SK-N-SH treated with all-trans-retinoic acid at 6 μM for 48 hours (cell line): Measurements from ENCODE around the gene KRT23.

ENCODE experiments used
- ARNTL ChIP-seq: fragments of 450-650 bp; formaldehyde crosslinking; IDR thresholded peaks from 2 replicates; pipeline ENCODE4 v1.5.0; 2020; ENCODE audit warnings: low read depth, mild to moderate bottlenecking, moderate library complexity, borderline replicate concordance
- BACH2 ChIP-seq: fragments of 250-450 bp; sonication (Bioruptor Pico); IDR thresholded peaks from 2 replicates; pipeline ENCODE4 v1.9.0; 2021; ENCODE audit warnings: mild to moderate bottlenecking, borderline replicate concordance
- GLIS3 ChIP-seq: fragments of 250-450 bp; sonication (Bioruptor Pico); IDR thresholded peaks from 2 replicates; pipeline ENCODE4 v1.5.0; 2020; ENCODE audit warnings: mild to moderate bottlenecking, moderate library complexity
- OSR1 ChIP-seq: fragments of 250-450 bp; sonication (Bioruptor Pico); IDR thresholded peaks from 2 replicates; pipeline ENCODE4 v1.8.0; 2022; ENCODE audit warnings: moderate library complexity, mild to moderate bottlenecking, inconsistent platforms
- SNAI2 ChIP-seq: fragments of 250-450 bp; sonication (Bioruptor Pico); IDR thresholded peaks from 2 replicates; pipeline ENCODE4 v1.5.0; 2020; ENCODE audit warnings: mild to moderate bottlenecking, moderate library complexity
- TCF4 ChIP-seq: fragments of 250-450 bp; sonication (Bioruptor Pico); IDR thresholded peaks from 2 replicates; pipeline ENCODE4 v1.8.0; 2021; ENCODE audit warnings: mild to moderate bottlenecking, moderate library complexity, borderline replicate concordance
- ZC3H10 ChIP-seq: fragments of 250-450 bp; sonication (Bioruptor Pico); IDR thresholded peaks from 2 replicates; pipeline ENCODE4 v1.5.1; 2021; ENCODE audit warnings: mild to moderate bottlenecking, moderate library complexity
- ZFP30 ChIP-seq: fragments of 450-650 bp; formaldehyde crosslinking; IDR thresholded peaks from 2 replicates; pipeline ENCODE4 v1.5.0; 2022; ENCODE audit warnings: mild to moderate bottlenecking, moderate library complexity
- TF ChIP-seq, protein P1 (sequence below): fragments of 250-450 bp; sonication (Bioruptor Pico); IDR thresholded peaks from 2 replicates; pipeline ENCODE4 v1.5.0; 2020; ENCODE audit warnings: mild to moderate bottlenecking, moderate library complexity
- TF ChIP-seq, protein P2 (sequence below): fragments of 250-450 bp; sonication (Bioruptor Pico); IDR thresholded peaks from 2 replicates; pipeline ENCODE4 v1.5.1; 2021; ENCODE audit warnings: mild to moderate bottlenecking, moderate library complexity

DNA sequence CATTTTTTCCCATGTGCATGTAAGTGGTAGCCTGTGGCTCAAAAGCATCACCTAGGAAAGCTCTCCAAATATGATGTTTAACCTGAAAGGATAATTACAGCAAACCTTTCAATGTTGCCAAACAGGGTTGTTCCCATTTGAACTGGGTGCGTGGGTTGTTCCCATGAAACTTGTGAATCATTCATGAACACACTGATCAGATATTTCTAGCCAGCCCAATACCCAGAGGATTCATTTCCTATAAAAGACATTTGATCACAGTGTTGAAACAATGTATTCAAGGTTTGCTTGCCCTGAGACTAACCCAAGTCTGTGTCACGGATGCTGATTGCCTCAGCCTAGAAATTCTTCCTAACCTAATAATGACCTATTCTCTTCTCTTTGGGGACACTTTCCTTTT, 16.4 kb upstream of the KRT23 start:
- no peak for TF ChIP-seq ZFP30 (CRISPR knock-in tag)
- TF ChIP-seq OSR1: no peak
- TF ChIP-seq TCF4 (CRISPR knock-in tag): no peak
- TF ChIP-seq, protein P1, sequence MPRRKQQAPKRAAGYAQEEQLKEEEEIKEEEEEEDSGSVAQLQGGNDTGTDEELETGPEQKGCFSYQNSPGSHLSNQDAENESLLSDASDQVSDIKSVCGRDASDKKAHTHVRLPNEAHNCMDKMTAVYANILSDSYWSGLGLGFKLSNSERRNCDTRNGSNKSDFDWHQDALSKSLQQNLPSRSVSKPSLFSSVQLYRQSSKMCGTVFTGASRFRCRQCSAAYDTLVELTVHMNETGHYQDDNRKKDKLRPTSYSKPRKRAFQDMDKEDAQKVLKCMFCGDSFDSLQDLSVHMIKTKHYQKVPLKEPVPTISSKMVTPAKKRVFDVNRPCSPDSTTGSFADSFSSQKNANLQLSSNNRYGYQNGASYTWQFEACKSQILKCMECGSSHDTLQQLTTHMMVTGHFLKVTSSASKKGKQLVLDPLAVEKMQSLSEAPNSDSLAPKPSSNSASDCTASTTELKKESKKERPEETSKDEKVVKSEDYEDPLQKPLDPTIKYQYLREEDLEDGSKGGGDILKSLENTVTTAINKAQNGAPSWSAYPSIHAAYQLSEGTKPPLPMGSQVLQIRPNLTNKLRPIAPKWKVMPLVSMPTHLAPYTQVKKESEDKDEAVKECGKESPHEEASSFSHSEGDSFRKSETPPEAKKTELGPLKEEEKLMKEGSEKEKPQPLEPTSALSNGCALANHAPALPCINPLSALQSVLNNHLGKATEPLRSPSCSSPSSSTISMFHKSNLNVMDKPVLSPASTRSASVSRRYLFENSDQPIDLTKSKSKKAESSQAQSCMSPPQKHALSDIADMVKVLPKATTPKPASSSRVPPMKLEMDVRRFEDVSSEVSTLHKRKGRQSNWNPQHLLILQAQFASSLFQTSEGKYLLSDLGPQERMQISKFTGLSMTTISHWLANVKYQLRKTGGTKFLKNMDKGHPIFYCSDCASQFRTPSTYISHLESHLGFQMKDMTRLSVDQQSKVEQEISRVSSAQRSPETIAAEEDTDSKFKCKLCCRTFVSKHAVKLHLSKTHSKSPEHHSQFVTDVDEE: no peak
- no peak for TF ChIP-seq SNAI2 (CRISPR knock-in tag)
- no peak for TF ChIP-seq ARNTL
- TF ChIP-seq ZC3H10: no peak
- TF ChIP-seq BACH2: no peak
- TF ChIP-seq, protein P2, sequence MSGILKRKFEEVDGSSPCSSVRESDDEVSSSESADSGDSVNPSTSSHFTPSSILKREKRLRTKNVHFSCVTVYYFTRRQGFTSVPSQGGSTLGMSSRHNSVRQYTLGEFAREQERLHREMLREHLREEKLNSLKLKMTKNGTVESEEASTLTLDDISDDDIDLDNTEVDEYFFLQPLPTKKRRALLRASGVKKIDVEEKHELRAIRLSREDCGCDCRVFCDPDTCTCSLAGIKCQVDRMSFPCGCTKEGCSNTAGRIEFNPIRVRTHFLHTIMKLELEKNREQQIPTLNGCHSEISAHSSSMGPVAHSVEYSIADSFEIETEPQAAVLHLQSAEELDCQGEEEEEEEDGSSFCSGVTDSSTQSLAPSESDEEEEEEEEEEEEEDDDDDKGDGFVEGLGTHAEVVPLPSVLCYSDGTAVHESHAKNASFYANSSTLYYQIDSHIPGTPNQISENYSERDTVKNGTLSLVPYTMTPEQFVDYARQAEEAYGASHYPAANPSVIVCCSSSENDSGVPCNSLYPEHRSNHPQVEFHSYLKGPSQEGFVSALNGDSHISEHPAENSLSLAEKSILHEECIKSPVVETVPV (CRISPR knock-in tag): no peak
- no peak for TF ChIP-seq GLIS3 (CRISPR knock-in tag)
